ENCODE results near the gene SIX4.
"Not testable (repeated sequence)": the region's sequence is repeated elsewhere in the genome, so short reads cannot be mapped to it uniquely, and the experiment has no call there.

Gene SIX4

GRCh38 chr14:60723907-60724618 is at the start of gene SIX4:
TSS of gene SIX4 (minus strand) at chr14:60724351. CDS start at chr14:60724074, 277 bp downstream.
- DNase-seq, result no peak

GRCh38 chr14:60773558-60773957 is 49.4 kb upstream of the SIX4 start:
- DNase-seq, result no peak

- no peak for DNase-seq
Measured at GRCh38 chr14:60771117-60771516, 47.0 kb upstream of the SIX4 start.

GRCh38 chr14:60768602-60769001 is 44.5 kb upstream of the SIX4 start:
- DNase-seq, result no peak

GRCh38 chr14:60760644-60761364 is 36.7 kb upstream of the SIX4 start:
- no peak for DNase-seq

- no peak for DNase-seq
Measured at GRCh38 chr14:60760209-60760608, 36.1 kb upstream of the SIX4 start.

- no peak for DNase-seq
Measured at GRCh38 chr14:60758885-60759284, 34.7 kb upstream of the SIX4 start.

- DNase-seq, result no peak
Measured at GRCh38 chr14:60757567-60758002, 33.4 kb upstream of the SIX4 start.

- DNase-seq, result no peak
Measured at GRCh38 chr14:60756847-60757246, 32.7 kb upstream of the SIX4 start.

- DNase-seq, result peak; percentile 57 to 67
Measured at GRCh38 chr14:60753264-60754119, 29.3 kb upstream of the SIX4 start.

- DNase-seq, result no peak
Measured at GRCh38 chr14:60744566-60744965, 20.4 kb upstream of the SIX4 start.

- DNase-seq, result no peak
Measured at GRCh38 chr14:60738843-60739508, 14.8 kb upstream of the SIX4 start.

GRCh38 chr14:60736494-60736893 is 12.3 kb upstream of the SIX4 start:
- no peak for DNase-seq

GRCh38 chr14:60735416-60735815 is 11.3 kb upstream of the SIX4 start:
- DNase-seq, result no peak

GRCh38 chr14:60734465-60735242 is 10.5 kb upstream of the SIX4 start, which contains the start of gene MNAT1:
TSS of gene MNAT1 (plus strand) at chr14:60734761. CDS start at chr14:60734863, 102 bp downstream.
- DNase-seq, result peak; percentile 75 to 77

GRCh38 chr14:60732840-60733483 is 8.8 kb upstream of the SIX4 start:
- no peak for DNase-seq

- DNase-seq, result not testable (repeated sequence)
Measured at GRCh38 chr14:60731291-60731690, 7.1 kb upstream of the SIX4 start.

GRCh38 chr14:60723116-60723906 is 840 bp downstream of the SIX4 start:
- DNase-seq, result peak; percentile 15 to 17

- no peak for DNase-seq
Measured at GRCh38 chr14:60722357-60723115, 1.6 kb downstream of the SIX4 start.

GRCh38 chr14:60722107-60722356 is 2.1 kb downstream of the SIX4 start:
- no peak for DNase-seq
